Tibial nerve (tissue), 4 donors: Measurements from ENCODE around the gene SUGP1. TPM values are rescaled to one million over a fixed set of nuclear protein-coding genes. Genes with fewer than 3 reads are reported as not detected.

Experiments
- DNase-seq, 2 donors: peaks; one replicate each; pipeline ENCODE4 v3.0.0-alpha.2; 2019; ENCODE audit warnings: low spot score in 2 of 2
- H3K27ac ChIP-seq, 4 donors: fragments of 200-600 bp; sonication (generic) in 3 of 4; one replicate each; pipeline ENCODE4 v1.5.1; 2017 to 2019; ENCODE audit warnings: mild to moderate bottlenecking in 1 of 4
- H3K27me3 ChIP-seq, 2 donors: fragments of 200-600 bp; sonication (generic) in 1 of 2; one replicate each; pipeline versions ENCODE4 v1.5.1 to v1.6.0; 2017 to 2019
- H3K36me3 ChIP-seq, 3 donors: fragments of 200-600 bp; sonication (generic); one replicate each; pipeline ENCODE4 v1.5.1; 2018 to 2019
- H3K4me1 ChIP-seq, 4 donors: fragments of 200-600 bp; sonication (generic) in 3 of 4; one replicate each; pipeline ENCODE4 v1.5.1; 2017 to 2019
- H3K4me3 ChIP-seq, 4 donors: fragments of 200-600 bp; sonication (generic) in 3 of 4; one replicate each; pipeline ENCODE4 v1.5.1; 2017 to 2019; ENCODE audit warnings: mild to moderate bottlenecking in 1 of 4, moderate library complexity in 1 of 4
- H3K9me3 ChIP-seq, 4 donors: fragments of 200-600 bp; sonication (generic) in 3 of 4; one replicate each; pipeline ENCODE4 v1.5.1; 2017 to 2019
- CTCF ChIP-seq, 5 experiments: fragments of 200-600 bp in 3 of 5; fragments of 450-650 bp in 2 of 5; sonication (generic) in 3 of 5; IDR thresholded peaks; one replicate each; pipeline ENCODE4 v1.5.1; 2016 to 2019; ENCODE audit warnings: antibody characterized with exemption in 5 of 5, mild to moderate bottlenecking in 3 of 5, moderate library complexity in 2 of 5
- EP300 ChIP-seq, 2 donors: sonication (generic); formaldehyde crosslinking; IDR thresholded peaks; one replicate each; pipeline ENCODE4 v1.6.1; 2017; ENCODE audit warnings: antibody characterized with exemption in 2 of 2, mild to moderate bottlenecking in 1 of 2
- POLR2A ChIP-seq, 2 donors: fragments of 450-650 bp; IDR thresholded peaks; one replicate each; pipeline ENCODE4 v1.6.1; 2017; ENCODE audit warnings: antibody characterized with exemption in 2 of 2, mild to moderate bottlenecking in 2 of 2, moderate library complexity in 2 of 2
- WGBS, 2 donors: methylation state at CpG; one replicate each; pipeline ENCODE4 v1.1.5; 2018; 5-methylcytosine and 5-hydroxymethylcytosine counted together
- total RNA-seq, 4 donors: library from RNA; depleted of rRNA; stranded (reverse); fragments of >200 nt; gene quantifications; one replicate each; pipeline ENCODE4 v1.1.0, GENCODE V29; 2016

The SUGP1 gene
- total RNA-seq, 4 donors from 2014 or later: 21.6 to 36.0 (median 27.5) TPM

- 77 to 83% methylated on average over 3 of the region's 3 CpGs for WGBS, 2 donors
- Histone ChIP-seq H3K36me3 (peaks cover 0 to 100% (median 21%) of the 10 kb centered on the region in 3 donors), H3K27ac (no peak overlapping the region), H3K27me3 (no peaks in the 10 kb centered on the region), H3K4me3 (no peak overlapping the region), H3K4me1 (no peaks in the 10 kb centered on the region), H3K9me3 (no peaks in the 10 kb centered on the region)
- TF ChIP-seq EP300 (IDR thresholded peaks at IDR 0.05) (no peak), POLR2A (IDR thresholded peaks at IDR 0.05) (no peak), CTCF (IDR thresholded peaks at IDR 0.05) (no peak)
- DNase-seq: no peak
Measured at GRCh38 chr19:19334989-19335344, 14.7 kb upstream of the SUGP1 start.

GRCh38 chr19:19334063-19334988 is 14.0 kb upstream of the SUGP1 start:
- no peak overlapping the region for H3K4me3 ChIP-seq
- no peak for DNase-seq
- 81 to 85% methylated on average over 19 to 22 of the region's 22 CpGs for WGBS, 2 donors
- peaks cover 0 to 100% (median 21%) of the 10 kb centered on the region in 3 donors for H3K36me3 ChIP-seq
- H3K27ac ChIP-seq: no peak overlapping the region
- H3K9me3 ChIP-seq: no peaks in the 10 kb centered on the region
- H3K4me1 ChIP-seq: no peaks in the 10 kb centered on the region
- no peaks in the 10 kb centered on the region for H3K27me3 ChIP-seq
- TF ChIP-seq POLR2A (IDR thresholded peaks at IDR 0.05) (no peak), EP300 (IDR thresholded peaks at IDR 0.05) (no peak), CTCF (IDR thresholded peaks at IDR 0.05) (no peak)

GRCh38 chr19:19329126-19329525 is 8.8 kb upstream of the SUGP1 start:
- WGBS, 2 donors: 70 to 76% methylated on average over 6 of the region's 6 CpGs
- Histone ChIP-seq H3K36me3 (peaks cover 0 to 91% (median 0%) of the 10 kb centered on the region in 3 donors), H3K27me3 (no peaks in the 10 kb centered on the region), H3K9me3 (no peaks in the 10 kb centered on the region), H3K27ac (no peak overlapping the region), H3K4me1 (peaks cover 0 to 6% (median 0%) of the 10 kb centered on the region in 4 donors), H3K4me3 (no peak overlapping the region)
- DNase-seq: no peak
- TF ChIP-seq EP300 (IDR thresholded peaks at IDR 0.05) (no peak), CTCF (IDR thresholded peaks at IDR 0.05) (no peak), POLR2A (IDR thresholded peaks at IDR 0.05) (no peak)

- H3K27ac ChIP-seq: no peak overlapping the region
- H3K36me3 ChIP-seq: peaks cover 0 to 86% (median 0%) of the 10 kb centered on the region in 3 donors
- peaks cover 0 to 19% (median 0%) of the 10 kb centered on the region in 4 donors for H3K4me1 ChIP-seq
- no peak overlapping the region for H3K4me3 ChIP-seq
- H3K9me3 ChIP-seq: no peaks in the 10 kb centered on the region
- TF ChIP-seq EP300 (IDR thresholded peaks at IDR 0.05) (no peak), CTCF (IDR thresholded peaks at IDR 0.05) (no peak), POLR2A (IDR thresholded peaks at IDR 0.05) (no peak)
- WGBS, 2 donors: 96 to 97% methylated on average over 7 to 8 of the region's 8 CpGs
- no peak for DNase-seq
- H3K27me3 ChIP-seq: no peaks in the 10 kb centered on the region
Measured at GRCh38 chr19:19327672-19328071, 7.4 kb upstream of the SUGP1 start.

- Histone ChIP-seq H3K9me3 (no peaks in the 10 kb centered on the region), H3K4me3 (no peak overlapping the region), H3K36me3 (peaks cover 0 to 51% (median 0%) of the 10 kb centered on the region in 3 donors), H3K27me3 (no peaks in the 10 kb centered on the region), H3K4me1 (peaks cover 0 to 38% (median 10%) of the 10 kb centered on the region in 4 donors), H3K27ac (no peak overlapping the region)
- 82 to 88% methylated on average over 7 of the region's 7 CpGs for WGBS, 2 donors
- TF ChIP-seq CTCF (IDR thresholded peaks at IDR 0.05): no peak
- no peak for TF ChIP-seq POLR2A (IDR thresholded peaks at IDR 0.05)
- no peak for TF ChIP-seq EP300 (IDR thresholded peaks at IDR 0.05)
- DNase-seq: no peak
Measured at GRCh38 chr19:19324059-19324770, 3.9 kb upstream of the SUGP1 start.
